Keratinocyte (primary cell): Measurements from ENCODE around the gene MPI. TPM values are rescaled to one million over a fixed set of nuclear protein-coding genes. Genes with fewer than 3 reads are reported as not detected.

Experiments
- DNase-seq: peaks from one replicate; pipeline ENCODE4 v3.0.0-alpha.2; 2011; ENCODE audit warnings: low read depth, missing footprints, low spot score
- FAIRE-seq: peaks from 2 replicates; lab custom pipeline; 2011; peaks lifted over from hg19 to GRCh38; lab: Jason Lieb, UNC
- H2AFZ ChIP-seq: 2 replicates; pipeline ENCODE4 v1.6.0; 2012; ENCODE audit warnings: low read length, control low read depth, inconsistent platforms; ENCODE audit not compliant: control insufficient read depth
- H3K27ac ChIP-seq: 2 replicates; pipeline ENCODE4 v1.5.1; 2011; ENCODE audit warnings: low read length; ENCODE audit not compliant: control insufficient read depth, insufficient read depth
- H3K27me3 ChIP-seq: 3 replicates; pipeline ENCODE4 v1.6.0; 2011; ENCODE audit warnings: low read length; ENCODE audit not compliant: control insufficient read depth, insufficient read depth; ENCODE audit errors: extremely low read depth
- H3K36me3 ChIP-seq, 2 experiments: 2 replicates in 1 of 2; 3 replicates in 1 of 2; pipeline ENCODE4 v1.5.1; 2011; ENCODE audit warnings: low read length in 2 of 2, mild to moderate bottlenecking in 1 of 2; ENCODE audit not compliant: control insufficient read depth in 2 of 2, insufficient read depth in 2 of 2; ENCODE audit errors: extremely low read depth in 1 of 2
- H3K4me1 ChIP-seq: 3 replicates; pipeline ENCODE4 v1.5.1; 2011; ENCODE audit warnings: low read length; ENCODE audit not compliant: control insufficient read depth, insufficient read depth; ENCODE audit errors: extremely low read depth
- H3K4me2 ChIP-seq: 3 replicates; pipeline ENCODE4 v1.6.0; 2011; ENCODE audit warnings: low read depth, low read length; ENCODE audit not compliant: control insufficient read depth, insufficient read depth; ENCODE audit errors: extremely low read depth
- H3K4me3 ChIP-seq, 3 experiments: fragments of 200-600 bp in 1 of 3; sonication (generic) in 1 of 3; 2 replicates in 2 of 3; 3 replicates in 1 of 3; pipeline ENCODE4 v1.5.1; 2011 to 2016; ENCODE audit warnings: low read length in 3 of 3, mild to moderate bottlenecking in 3 of 3, control low read depth in 2 of 3, inconsistent platforms in 1 of 3, low read depth in 1 of 3, mixed read lengths in 1 of 3, mixed run types in 1 of 3, moderate library complexity in 1 of 3; ENCODE audit not compliant: control insufficient read depth in 2 of 3, insufficient read depth in 2 of 3; ENCODE audit errors: extremely low read depth in 1 of 3
- H3K79me2 ChIP-seq: 2 replicates; pipeline ENCODE4 v1.6.0; 2012; ENCODE audit warnings: low read length; ENCODE audit not compliant: control insufficient read depth, insufficient read depth
- H3K9ac ChIP-seq: 3 replicates; pipeline ENCODE4 v1.6.0; 2011; ENCODE audit warnings: low read length; ENCODE audit not compliant: control insufficient read depth, insufficient read depth; ENCODE audit errors: extremely low read depth
- H3K9me1 ChIP-seq: 3 replicates; pipeline ENCODE4 v1.6.0; 2011; ENCODE audit warnings: low read length; ENCODE audit not compliant: control insufficient read depth, insufficient read depth; ENCODE audit errors: extremely low read depth
- H3K9me3 ChIP-seq: 2 replicates; pipeline ENCODE4 v1.5.1; 2012; ENCODE audit warnings: low read depth, low read length; ENCODE audit not compliant: control insufficient read depth
- H4K20me1 ChIP-seq: 3 replicates; pipeline ENCODE4 v1.6.0; 2011; ENCODE audit warnings: low read length; ENCODE audit not compliant: control insufficient read depth, insufficient read depth; ENCODE audit errors: extremely low read depth
- EZH2 ChIP-seq: IDR thresholded peaks from one replicate; pipeline ENCODE4 v1.6.1; 2012; ENCODE audit warnings: inconsistent platforms, mild to moderate bottlenecking, low read length, moderate library complexity
- dilution Hi-C: fragments of 300-500 bp; cut with MboI; formaldehyde crosslinking; loops from one replicate; pipeline ENCODE4 v1.7.0; 2020; ENCODE audit warnings: low sequenced_read_pairs; ENCODE audit not compliant: extremely low pct_ligation_motif_present
- polyA plus RNA-seq, 5 experiments: library from polyadenylated mRNA; depleted of rRNA in 3 of 5; stranded (reverse) in 3 of 5; stranded (forward) in 1 of 5; unstranded in 1 of 5; fragments of >200 nt; gene quantifications; 1 replicate in 1 of 5; 2 replicates in 3 of 5; 3 replicates in 1 of 5; pipeline versions ENCODE4 v1.2.1 to v1.2.3, GENCODE V29; 2011 to 2012; ENCODE audit warnings: missing spikeins in 2 of 5, low read depth in 1 of 5, low replicate concordance in 1 of 5
- TF ChIP-seq, protein P1 (sequence below), 3 experiments: IDR thresholded peaks in 1 of 3; conservative IDR thresholded peaks in 1 of 3; optimal IDR thresholded peaks in 1 of 3; 2 replicates in 2 of 3; 3 replicates in 1 of 3; pipeline versions ENCODE3 to v1.5.1; 2011; ENCODE audit warnings: low read length in 3 of 3, mild to moderate bottlenecking in 3 of 3, moderate library complexity in 2 of 3, control low read depth in 1 of 3, inconsistent platforms in 1 of 3; ENCODE audit not compliant: insufficient read depth in 2 of 3; ENCODE audit errors: extremely low read depth in 1 of 3

The MPI gene
- polyA plus RNA-seq, 1 donor (not counting 4 experiments of a cell fraction or from before 2014, with no cell fraction given): 39.2 TPM

DNA sequence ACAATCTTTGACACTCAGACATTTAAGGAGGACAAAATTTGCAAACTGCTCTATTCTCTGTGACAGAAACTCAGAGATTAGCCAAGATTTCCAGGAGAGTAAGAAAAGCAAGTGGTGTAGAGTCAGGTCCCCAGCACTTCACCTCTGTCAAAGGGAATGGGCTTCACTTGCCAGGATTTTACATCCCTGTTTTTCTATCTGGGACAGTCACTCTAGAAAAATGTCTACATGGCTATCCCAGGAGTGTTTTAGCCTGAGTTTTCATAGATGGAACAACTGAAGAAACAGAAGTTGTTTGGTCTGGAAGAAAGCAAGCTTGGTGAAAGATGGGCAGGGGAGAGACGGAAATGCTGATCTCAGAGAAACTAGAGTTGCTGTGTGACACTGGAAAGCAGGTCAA is 13.8 kb downstream of the MPI start:
- no peaks in the 10 kb centered on the region for H3K27me3 ChIP-seq
- peaks cover 5% of the 10 kb centered on the region for H3K9me1 ChIP-seq
- H2AFZ ChIP-seq: no peak overlapping the region
- dilution Hi-C loops: no loop called here
- H3K27ac ChIP-seq: no peak overlapping the region
- DNase-seq: no peak
- TF ChIP-seq, protein P1, sequence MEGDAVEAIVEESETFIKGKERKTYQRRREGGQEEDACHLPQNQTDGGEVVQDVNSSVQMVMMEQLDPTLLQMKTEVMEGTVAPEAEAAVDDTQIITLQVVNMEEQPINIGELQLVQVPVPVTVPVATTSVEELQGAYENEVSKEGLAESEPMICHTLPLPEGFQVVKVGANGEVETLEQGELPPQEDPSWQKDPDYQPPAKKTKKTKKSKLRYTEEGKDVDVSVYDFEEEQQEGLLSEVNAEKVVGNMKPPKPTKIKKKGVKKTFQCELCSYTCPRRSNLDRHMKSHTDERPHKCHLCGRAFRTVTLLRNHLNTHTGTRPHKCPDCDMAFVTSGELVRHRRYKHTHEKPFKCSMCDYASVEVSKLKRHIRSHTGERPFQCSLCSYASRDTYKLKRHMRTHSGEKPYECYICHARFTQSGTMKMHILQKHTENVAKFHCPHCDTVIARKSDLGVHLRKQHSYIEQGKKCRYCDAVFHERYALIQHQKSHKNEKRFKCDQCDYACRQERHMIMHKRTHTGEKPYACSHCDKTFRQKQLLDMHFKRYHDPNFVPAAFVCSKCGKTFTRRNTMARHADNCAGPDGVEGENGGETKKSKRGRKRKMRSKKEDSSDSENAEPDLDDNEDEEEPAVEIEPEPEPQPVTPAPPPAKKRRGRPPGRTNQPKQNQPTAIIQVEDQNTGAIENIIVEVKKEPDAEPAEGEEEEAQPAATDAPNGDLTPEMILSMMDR (optimal IDR thresholded peaks at IDR 0.05 in 1 of 3, IDR thresholded peaks at IDR 0.05 in 1 of 3, conservative IDR thresholded peaks at IDR 0.05 in 1 of 3; ENCODE audit: extremely low read depth in 1 of 3, insufficient read depth in 2 of 3, low read length in 3 of 3): no peak
- no peak for TF ChIP-seq EZH2
- no peak overlapping the region for H3K4me3 ChIP-seq
- no peaks in the 10 kb centered on the region for H3K9me3 ChIP-seq
- peaks cover 22% of the 10 kb centered on the region for H3K79me2 ChIP-seq
- H3K36me3 ChIP-seq: peaks cover 33 to 39% of the 10 kb centered on the region in 2 experiments
- H3K4me1 ChIP-seq: peaks cover 10% of the 10 kb centered on the region
- no peak overlapping the region for H3K9ac ChIP-seq
- no peak for FAIRE-seq
- H4K20me1 ChIP-seq: no peaks in the 10 kb centered on the region
- no peak overlapping the region for H3K4me2 ChIP-seq

DNA sequence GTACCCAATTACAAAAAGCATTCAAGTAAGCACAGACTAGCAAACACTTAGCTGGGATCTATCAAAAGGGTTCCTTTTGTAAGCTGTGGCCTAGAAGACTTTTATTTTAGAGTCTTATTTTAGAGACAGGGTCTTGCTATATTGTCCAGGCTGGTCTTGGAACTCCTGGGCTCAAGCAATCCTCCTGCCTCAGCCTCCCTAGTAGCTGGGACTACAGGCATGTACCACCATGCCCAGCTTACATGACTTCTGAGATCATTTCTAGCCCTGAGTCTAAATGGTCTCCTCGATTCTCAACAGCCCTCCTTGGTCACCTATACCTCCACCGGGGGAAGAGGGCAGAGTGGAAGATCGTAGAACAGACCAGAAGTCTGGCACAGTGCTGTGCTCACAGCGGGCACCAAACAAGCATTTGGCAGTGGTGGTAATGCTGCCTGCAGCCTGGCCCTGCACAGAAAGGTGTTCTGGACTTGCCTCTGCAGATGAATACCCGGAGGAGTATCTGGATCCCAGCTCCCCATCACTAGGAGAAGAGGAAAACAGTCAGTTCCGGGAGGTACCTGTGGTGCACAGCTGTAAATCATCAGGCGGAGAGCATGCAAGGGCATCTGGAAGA is 14.5 kb downstream of the MPI start:
- Histone ChIP-seq H3K9ac (no peak overlapping the region), H3K27me3 (no peaks in the 10 kb centered on the region), H3K9me1 (peaks cover 5% of the 10 kb centered on the region), H3K9me3 (no peaks in the 10 kb centered on the region), H3K4me2 (no peak overlapping the region), H4K20me1 (no peaks in the 10 kb centered on the region), H3K4me1 (peaks cover 10% of the 10 kb centered on the region), H2AFZ (no peak overlapping the region), H3K27ac (no peak overlapping the region), H3K4me3 (no peak overlapping the region), H3K79me2 (peaks cover 22% of the 10 kb centered on the region), H3K36me3 (peaks cover 29 to 39% of the 10 kb centered on the region in 2 experiments)
- DNase-seq (no peak), FAIRE-seq (no peak)
- TF ChIP-seq, protein P1 (optimal IDR thresholded peaks at IDR 0.05 in 1 of 3, IDR thresholded peaks at IDR 0.05 in 1 of 3, conservative IDR thresholded peaks at IDR 0.05 in 1 of 3; ENCODE audit: extremely low read depth in 1 of 3, insufficient read depth in 2 of 3, low read length in 3 of 3): no peak
- TF ChIP-seq EZH2: no peak
- dilution Hi-C loops: no loop called here
